Endothelial cell of umbilical vein (primary cell): ENCODE data around the gene PRKCG.

Experiments used
- CTCF ChIP-seq, 2 donors: IDR thresholded peaks; 1 replicate in 1 of 2; 2 replicates in 1 of 2; pipeline ENCODE4 v1.5.1; 2011; ENCODE audit warnings: low read length in 2 of 2, mild to moderate bottlenecking in 2 of 2, moderate library complexity in 2 of 2, control low read depth in 1 of 2, inconsistent platforms in 1 of 2, low read depth in 1 of 2; ENCODE audit not compliant: insufficient read depth in 1 of 2; ENCODE audit errors: extremely low read depth in 1 of 2
- GATA2 ChIP-seq: IDR thresholded peaks from 2 replicates; pipeline ENCODE4 v1.7.0; 2011; ENCODE audit warnings: low read depth, mild to moderate bottlenecking, moderate library complexity, mixed read lengths, low read length; ENCODE audit not compliant: insufficient read length, insufficient read depth
- POLR2AphosphoS5 ChIP-seq: IDR thresholded peaks from 2 replicates; pipeline ENCODE4 v1.6.1; 2012; ENCODE audit warnings: low read depth, mild to moderate bottlenecking, control low read depth, low read length, moderate library complexity; ENCODE audit not compliant: insufficient read depth

- no peak for TF ChIP-seq CTCF (IDR thresholded peaks at IDR 0.05; ENCODE audit: extremely low read depth in 1 of 2, insufficient read depth in 1 of 2, low read depth in 1 of 2, low read length in 2 of 2)
- TF ChIP-seq GATA2: no peak
- no peak for TF ChIP-seq POLR2AphosphoS5
Observed at GRCh38 chr19:53908935-53909415, 27.0 kb downstream of the PRKCG start, which contains the start of gene CACNG7.
